Calu3 (cell line): ENCODE results near the gene AIP. TPM values are rescaled to one million over a fixed set of nuclear protein-coding genes. Genes with fewer than 3 reads are reported as not detected.

Experiments
- BruUV-seq: library from RNA; stranded (reverse); fragments of 400-500 nt; replicated peaks from 2 replicates; lab custom pipeline; 2021; lab: Mats Ljungman, UMichigan
- CTCF ChIA-PET: fragments of 300-600 bp; sonication (Branson Sonifier 250); formaldehyde crosslinking; loops from one replicate; lab custom pipeline; 2022; ENCODE audit warnings: antibody characterized with exemption; lab: Charles Lee
- DNase-seq: peaks from one replicate; pipeline ENCODE4 v3.0.0; 2022
- H3K27ac Mint-ChIP-seq: one replicate; pipeline ENCODE4 v1.8.0; 2022; ENCODE audit warnings: mixed read lengths; ENCODE audit not compliant: unreplicated experiment
- H3K27me3 Mint-ChIP-seq: one replicate; pipeline ENCODE4 v1.8.0; 2022; ENCODE audit warnings: mixed read lengths; ENCODE audit not compliant: unreplicated experiment
- H3K36me3 Mint-ChIP-seq: one replicate; pipeline ENCODE4 v1.8.0; 2022; ENCODE audit warnings: mild to moderate bottlenecking, moderate library complexity, mixed read lengths; ENCODE audit not compliant: insufficient read depth, unreplicated experiment
- H3K4me1 Mint-ChIP-seq: one replicate; pipeline ENCODE4 v1.8.0; 2022; ENCODE audit warnings: mild to moderate bottlenecking, low read depth, mixed read lengths; ENCODE audit not compliant: unreplicated experiment
- H3K4me3 Mint-ChIP-seq: one replicate; pipeline ENCODE4 v1.8.0; 2022; ENCODE audit warnings: mild to moderate bottlenecking, low read depth, moderate library complexity, mixed read lengths; ENCODE audit not compliant: unreplicated experiment
- H3K9me3 Mint-ChIP-seq: one replicate; pipeline ENCODE4 v1.8.0; 2022; ENCODE audit warnings: low read depth, mixed read lengths; ENCODE audit not compliant: unreplicated experiment
- CTCF ChIP-seq: fragments of 200-600 bp; IDR thresholded peaks from one replicate; pipeline ENCODE4 v1.8.0; 2022; ENCODE audit warnings: antibody characterized with exemption; ENCODE audit not compliant: unreplicated experiment
- intact Hi-C: fragments of 100-400 bp; cut with micrococcal nuclease; formaldehyde crosslinking; loops from one replicate; pipeline ENCODE4 v1.10.0; 2022; ENCODE audit not compliant: unreplicated experiment
- microRNA-seq: library from miRNA; unstranded; fragments of <30 nt; microRNA quantifications from one replicate; pipeline ENCODE4 v1.2.0, GENCODE V29; 2022
- total RNA-seq: library from RNA; stranded (reverse); gene quantifications from 2 replicates; pipeline ENCODE4 v1.2.3, GENCODE V29; 2022

AIP gene
- total RNA-seq, 1 experiment from 2014 or later = 44.0 TPM

- CTCF ChIA-PET = no interaction called here
These were observed 56.7 kb downstream of the AIP start for GRCh38 chr11:67539550-67539949.

More at GRCh38 chr11:67539550-67539949, 56.7 kb downstream of the AIP start:
- no TSS peak for BruUV-seq
- no peak for TF ChIP-seq CTCF
- no peaks in the 10 kb centered on the region for H3K36me3 Mint-ChIP-seq
- no peak overlapping the region for H3K4me3 Mint-ChIP-seq
- H3K27ac Mint-ChIP-seq = no peak overlapping the region
- H3K27me3 Mint-ChIP-seq = no peaks in the 10 kb centered on the region
- peaks cover under 1% of the 10 kb centered on the region for H3K9me3 Mint-ChIP-seq
- no peak for DNase-seq
- intact Hi-C loops = no loop called here
- H3K4me1 Mint-ChIP-seq = peaks cover 4% of the 10 kb centered on the region

Small RNAs within 50 kb of the gene (microRNA-seq; reads per million reads assigned to microRNA genes)
- gene MIR6752 = not detected

Other genes starting within 250 kb of the AIP start
- 69.8 and 71.3 TPM in 2 replicates for gene GRK2, start 216.6 kb upstream of the AIP start, total RNA-seq
- gene ANKRD13D, start 193.7 kb upstream of the AIP start, total RNA-seq = 50.8 and 58.5 TPM in 2 replicates
- 73.0 and 84.3 TPM in 2 replicates for gene SSH3, start 179.5 kb upstream of the AIP start, total RNA-seq
- 95.1 and 119 TPM in 2 replicates for gene POLD4, start 129.5 kb upstream of the AIP start, total RNA-seq
- 7.1 and 7.5 TPM in 2 replicates for gene CLCF1, start 109.4 kb upstream of the AIP start, total RNA-seq
- gene RAD9A, start 91.0 kb upstream of the AIP start, total RNA-seq = 26.9 and 38.6 TPM in 2 replicates
- gene PPP1CA, start 81.2 kb upstream of the AIP start, total RNA-seq = 179 and 180 TPM in 2 replicates
- not detected in 2 replicates for gene TBC1D10C, start 78.9 kb upstream of the AIP start, total RNA-seq
- gene CARNS1, start 67.3 kb upstream of the AIP start, total RNA-seq = 0.10 TPM in 1 of 2 replicates, not detected in the other
- 44.3 and 47.5 TPM in 2 replicates for gene RPS6KB2, start 54.5 kb upstream of the AIP start, total RNA-seq
- 0.51 and 1.3 TPM in 2 replicates for gene PTPRCAP, start 45.3 kb upstream of the AIP start, total RNA-seq
- gene CORO1B, start 39.5 kb upstream of the AIP start, total RNA-seq = 103 and 116 TPM in 2 replicates
- gene GPR152, start 30.3 kb upstream of the AIP start, total RNA-seq = not detected in 2 replicates
- 24.8 and 25.4 TPM in 2 replicates for gene CABP4, start 27.7 kb upstream of the AIP start, total RNA-seq
- gene TMEM134, start 13.8 kb upstream of the AIP start, total RNA-seq = 31.9 and 33.2 TPM in 2 replicates
- gene PITPNM1, start 22.3 kb downstream of the AIP start, total RNA-seq = 70.5 and 84.1 TPM in 2 replicates
- 59.7 and 64.7 TPM in 2 replicates for gene CDK2AP2, start 25.1 kb downstream of the AIP start, total RNA-seq
- not detected in 2 replicates for gene CABP2, start 40.4 kb downstream of the AIP start, total RNA-seq
- 777 and 838 TPM in 2 replicates for gene GSTP1, start 100.8 kb downstream of the AIP start, total RNA-seq
- gene NDUFV1, start 123.9 kb downstream of the AIP start, total RNA-seq = 216 and 233 TPM in 2 replicates
- 9.7 and 12.7 TPM in 2 replicates for gene NUDT8, start 146.9 kb downstream of the AIP start, total RNA-seq
- gene TBX10, start 156.7 kb downstream of the AIP start, total RNA-seq = not detected in 2 replicates
- 0.83 and 2.0 TPM in 2 replicates for gene ACY3, start 167.7 kb downstream of the AIP start, total RNA-seq
- 2.4 and 2.9 TPM in 2 replicates for gene ALDH3B2, start 191.6 kb downstream of the AIP start, total RNA-seq